GM04503 (cell line): Measurements from ENCODE around the gene FIBCD1.

Experiments
- DNase-seq: peaks from one replicate; pipeline ENCODE4 v3.0.0-alpha.2; 2012; ENCODE audit warnings: low read depth

Gene FIBCD1

DNA sequence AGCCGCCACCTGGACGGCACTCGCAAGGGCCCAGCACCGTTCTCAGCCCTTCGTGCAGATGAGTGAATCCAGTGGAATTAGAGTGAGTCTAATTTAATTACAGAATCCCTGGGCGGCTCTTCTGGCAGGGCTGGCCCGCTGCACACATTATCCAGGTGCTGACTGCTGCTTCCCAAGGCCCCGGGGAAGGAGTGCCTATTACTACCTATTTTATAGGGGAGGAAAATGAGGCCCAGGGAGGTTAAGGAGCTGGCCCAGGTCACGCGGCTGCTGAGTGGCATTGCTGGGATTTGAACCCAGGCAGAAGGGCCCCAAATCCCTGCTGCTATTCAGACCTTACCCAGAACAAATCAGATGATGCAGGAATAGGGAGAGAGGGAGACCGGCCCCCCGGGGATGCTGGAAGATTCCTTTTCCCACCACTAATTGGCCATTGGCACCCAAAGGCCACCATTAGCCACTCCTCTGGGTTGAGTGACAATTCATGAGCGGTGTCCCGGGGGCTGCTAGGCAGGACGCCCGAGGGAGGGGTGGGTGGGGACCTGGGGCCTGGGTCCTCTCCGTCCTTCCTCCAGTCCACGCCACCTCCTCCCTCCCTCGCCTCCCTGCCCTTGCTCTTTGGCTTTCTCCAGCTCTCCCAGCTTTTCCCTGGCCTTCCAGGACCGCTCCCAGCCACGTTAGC lies 32.2 kb downstream of the FIBCD1 start:
- no peak for DNase-seq

DNA sequence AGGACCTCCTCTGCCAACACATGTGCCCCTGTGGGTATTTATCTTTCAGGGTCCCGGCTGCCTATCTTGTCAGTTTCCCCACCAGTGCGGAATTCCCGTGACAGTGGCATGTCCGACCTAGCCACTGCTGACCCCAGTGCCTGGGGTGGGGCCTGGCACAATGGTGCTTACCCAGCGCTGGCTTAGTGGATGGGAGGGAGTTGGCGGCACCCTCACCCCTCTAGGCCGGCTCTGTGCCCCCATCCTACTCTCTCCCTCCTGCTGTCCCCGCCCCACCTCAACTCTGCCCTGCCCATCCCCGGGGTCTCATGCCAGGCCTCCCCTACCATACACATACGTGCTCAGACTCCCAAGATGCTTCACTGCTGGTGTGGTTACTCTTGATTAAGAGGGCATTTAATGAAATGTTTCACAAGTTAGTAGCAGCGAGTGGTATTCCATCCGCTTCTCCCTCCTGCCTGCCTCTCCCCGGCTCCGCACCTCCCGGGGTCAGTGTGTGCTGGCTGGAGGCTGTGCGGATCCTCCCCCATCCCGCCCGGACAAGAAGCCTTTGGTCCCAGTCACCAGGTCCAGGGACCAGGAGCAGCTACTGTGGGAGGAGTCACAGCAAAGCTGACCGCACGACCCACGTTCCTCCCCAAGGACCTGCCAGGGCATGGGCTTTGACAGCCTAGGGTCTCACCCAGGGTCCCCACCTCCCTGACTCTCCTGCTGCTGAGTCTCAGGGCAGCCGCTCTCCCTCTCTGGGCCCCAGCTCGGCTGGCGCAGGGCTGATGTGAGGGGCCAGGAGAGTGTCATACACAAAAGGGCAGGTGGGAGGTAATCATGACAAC lies 32.9 kb downstream of the FIBCD1 start:
- DNase-seq, result no peak

DNA sequence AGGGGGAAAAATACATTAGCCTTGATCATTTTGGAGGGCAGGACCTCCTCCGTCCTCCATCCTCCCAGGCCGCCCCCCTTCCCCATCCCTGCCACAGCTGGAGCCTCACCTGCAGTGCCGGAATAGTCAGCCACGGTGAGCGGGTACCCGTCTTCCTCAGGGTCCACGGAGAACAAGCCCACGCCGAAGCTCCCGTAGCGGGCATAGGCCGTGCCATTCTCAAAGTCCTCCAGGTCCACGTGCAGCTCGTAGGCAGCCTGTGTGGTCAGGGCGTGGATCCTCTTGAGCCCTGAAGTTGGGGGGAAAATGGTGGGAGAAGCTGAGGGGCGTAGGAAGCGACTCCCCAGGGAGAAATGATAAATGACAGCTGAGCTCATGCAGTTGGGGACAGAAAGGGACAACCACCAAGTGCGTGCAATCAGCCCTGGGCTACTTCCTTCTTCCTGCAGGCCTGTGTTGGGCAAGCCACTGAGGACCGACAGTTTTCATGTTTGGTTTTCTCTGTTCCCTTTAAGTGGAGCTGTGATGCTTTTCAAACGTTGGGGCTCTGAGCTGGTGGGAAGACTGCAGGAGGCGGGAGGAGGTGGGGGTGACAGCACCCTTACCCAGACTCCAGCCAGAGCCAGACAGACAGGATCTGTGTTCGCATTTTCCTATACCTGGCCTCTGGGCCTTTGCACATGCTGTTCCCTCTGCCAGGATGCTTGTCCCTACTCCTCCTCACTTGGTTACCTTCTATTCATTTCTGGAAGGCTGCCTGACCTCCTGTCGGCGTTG lies 33.7 kb downstream of the FIBCD1 start:
- no peak for DNase-seq

DNA sequence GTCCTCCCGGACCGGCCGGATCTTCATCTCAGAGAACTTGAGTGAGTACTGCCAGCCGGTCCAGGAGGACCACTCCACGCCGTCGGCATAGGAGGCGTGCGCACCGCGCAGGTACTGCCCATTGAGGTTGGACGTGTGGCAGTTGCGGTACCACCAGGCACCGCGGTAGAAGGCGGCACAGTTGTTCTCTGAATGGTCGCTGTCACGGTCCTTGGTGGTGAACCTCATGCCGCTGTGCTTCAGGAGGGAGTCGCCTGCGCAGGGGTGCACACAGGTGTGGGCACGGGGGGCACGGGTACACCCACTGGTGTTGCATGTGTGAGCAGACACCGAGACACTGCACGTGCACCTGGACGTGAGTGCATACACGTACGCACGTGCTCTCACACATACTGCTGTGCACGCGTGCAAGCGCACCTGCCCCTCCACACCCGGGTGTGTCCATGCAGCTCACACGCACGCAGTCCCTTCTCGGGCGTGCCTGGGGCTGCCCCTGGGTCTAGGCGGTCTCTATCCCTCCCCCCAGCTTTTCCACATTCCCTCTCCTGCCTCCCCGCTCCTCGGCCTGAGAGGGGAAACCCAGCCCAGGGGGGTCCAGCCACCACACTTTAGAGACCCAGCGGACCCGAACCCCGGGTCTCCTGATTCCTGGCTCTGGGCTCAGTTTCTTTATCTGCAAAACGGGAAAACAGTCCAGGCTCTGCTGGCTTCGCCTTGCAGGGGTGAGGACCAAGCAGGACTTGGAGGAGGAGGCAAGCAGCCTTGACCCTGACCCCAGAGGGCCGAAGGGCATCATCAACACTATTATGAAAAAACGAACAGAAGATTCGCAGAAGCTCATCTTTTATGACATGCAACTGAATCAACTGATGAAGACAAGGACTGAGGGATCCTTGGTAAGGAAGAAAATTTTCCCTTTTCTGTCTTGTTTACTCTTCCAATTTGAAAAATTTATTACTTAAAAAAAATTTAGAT lies 34.7 kb downstream of the FIBCD1 start:
- no peak for DNase-seq

DNA sequence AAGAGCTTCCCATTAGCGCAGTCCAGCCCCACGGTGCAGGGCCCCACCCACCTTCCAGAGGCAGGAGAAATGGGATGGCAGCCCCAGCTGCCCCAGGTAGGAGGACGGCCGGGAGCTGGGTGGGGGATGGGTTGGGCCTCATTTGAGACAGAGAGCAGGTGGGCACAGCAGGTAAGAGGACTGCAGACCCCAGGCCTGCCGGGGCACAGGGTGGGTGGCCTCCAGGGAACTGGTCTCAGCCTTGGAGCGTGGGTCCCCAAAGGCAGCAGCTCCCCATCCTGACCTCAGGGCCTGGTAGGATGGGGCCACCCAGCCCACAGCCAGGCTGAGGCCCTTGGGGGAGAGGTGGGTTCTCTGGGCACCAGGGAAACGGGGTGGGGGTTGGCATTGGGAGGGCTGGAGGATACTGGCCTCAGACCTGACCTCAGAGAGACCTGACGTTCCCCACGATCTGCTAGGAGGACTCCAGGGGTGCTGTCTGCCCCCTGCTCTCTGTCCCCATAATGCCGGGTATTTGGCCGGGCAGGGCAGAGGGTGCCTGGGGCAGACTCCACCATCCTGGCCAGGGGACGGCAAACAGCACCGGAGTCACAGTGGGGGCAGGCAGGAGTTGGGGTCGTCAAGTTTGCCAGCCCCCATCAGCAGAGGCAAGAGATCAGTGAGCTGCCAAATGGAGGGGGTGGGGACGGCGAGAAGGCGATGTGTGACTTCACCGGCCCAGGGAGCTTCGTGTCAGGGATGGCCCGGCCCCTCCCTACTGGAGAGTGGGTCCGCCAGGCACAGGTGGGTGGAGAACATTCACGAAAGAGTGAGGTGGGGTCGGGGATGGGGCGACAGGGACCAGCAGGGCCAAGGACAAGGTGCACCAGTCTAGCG lies 35.6 kb downstream of the FIBCD1 start:
- DNase-seq, result no peak

DNA sequence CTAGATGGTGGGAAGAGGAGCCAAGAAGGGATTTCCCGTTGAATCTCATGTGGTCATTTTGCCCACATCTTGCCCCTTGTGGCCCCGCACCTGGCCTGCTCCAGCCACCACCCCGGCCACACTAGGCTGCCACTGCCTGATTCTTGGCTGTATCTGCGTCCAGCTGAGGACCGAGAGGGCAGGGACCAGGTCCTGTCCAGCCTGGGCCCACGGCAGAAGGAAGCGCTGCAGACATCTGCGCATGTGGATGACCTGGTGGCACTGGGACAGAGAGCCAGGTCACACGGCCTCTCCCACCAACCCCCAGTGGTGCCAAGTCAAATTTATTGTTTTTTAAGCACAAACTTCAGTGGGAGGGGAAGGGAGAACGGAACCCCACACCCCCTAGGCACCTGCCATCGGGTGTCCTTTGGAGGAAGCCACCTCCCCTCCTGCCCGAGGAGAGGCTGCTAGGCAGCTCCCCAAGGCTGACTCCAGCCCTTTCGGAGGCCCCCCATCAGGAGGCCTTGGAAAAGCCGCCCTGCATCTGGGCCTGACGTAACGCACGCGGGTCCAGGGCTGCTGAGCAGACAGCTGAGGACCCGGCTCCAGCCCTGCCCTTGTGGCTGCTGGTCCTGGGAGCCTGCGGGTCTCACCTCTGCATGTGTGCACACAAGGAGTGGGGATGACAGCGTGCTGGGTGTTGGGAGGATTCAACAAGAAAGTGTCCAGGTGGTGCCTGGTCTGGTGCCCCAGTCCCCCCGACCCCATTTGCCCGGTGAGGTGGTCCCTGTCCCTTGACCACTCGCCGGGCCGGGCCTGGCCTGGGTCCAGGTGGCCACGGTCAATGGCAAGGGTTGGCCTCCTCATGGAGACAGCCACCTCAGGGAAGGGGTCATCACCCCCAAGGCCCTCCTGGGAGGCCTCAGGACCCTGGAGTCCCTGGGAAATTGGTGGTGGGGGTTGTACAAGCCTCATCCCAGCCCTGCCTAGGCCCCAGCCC lies 36.6 kb downstream of the FIBCD1 start:
- no peak for DNase-seq

DNA sequence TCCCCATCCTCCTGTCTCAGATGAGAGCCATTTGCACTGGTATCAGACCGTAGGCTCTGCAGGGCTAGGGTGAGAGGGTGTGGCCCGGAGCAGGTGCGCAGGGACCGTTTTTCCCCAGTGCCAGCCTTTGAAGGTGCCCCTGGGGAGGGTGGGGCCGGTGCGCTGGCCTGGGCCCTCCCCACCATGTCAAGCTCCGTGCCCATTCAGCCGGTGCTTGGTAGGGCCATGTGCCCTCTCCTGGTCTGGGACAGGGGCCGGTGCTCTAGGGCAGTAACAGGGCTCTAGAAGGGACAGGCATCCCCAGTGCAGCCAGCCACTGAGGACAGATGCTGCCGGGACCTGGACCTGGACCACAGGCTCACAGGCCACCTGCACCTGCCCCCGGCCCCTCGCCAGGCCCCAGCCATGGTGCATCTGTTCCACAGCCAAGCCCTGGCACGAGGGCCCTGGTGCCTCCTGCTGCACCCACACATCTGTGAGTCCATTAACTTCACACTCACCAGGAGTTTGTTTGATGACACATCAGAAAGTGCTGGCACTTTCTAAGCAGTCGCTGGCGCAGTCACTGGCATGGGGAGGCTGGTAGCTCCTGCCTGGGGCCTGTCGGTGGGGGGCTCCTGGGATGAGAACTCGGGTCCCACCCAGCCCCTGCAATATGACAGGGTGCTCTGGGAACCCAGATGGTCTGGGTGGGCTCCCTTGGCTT lies 37.4 kb downstream of the FIBCD1 start:
- DNase-seq, result no peak

DNA sequence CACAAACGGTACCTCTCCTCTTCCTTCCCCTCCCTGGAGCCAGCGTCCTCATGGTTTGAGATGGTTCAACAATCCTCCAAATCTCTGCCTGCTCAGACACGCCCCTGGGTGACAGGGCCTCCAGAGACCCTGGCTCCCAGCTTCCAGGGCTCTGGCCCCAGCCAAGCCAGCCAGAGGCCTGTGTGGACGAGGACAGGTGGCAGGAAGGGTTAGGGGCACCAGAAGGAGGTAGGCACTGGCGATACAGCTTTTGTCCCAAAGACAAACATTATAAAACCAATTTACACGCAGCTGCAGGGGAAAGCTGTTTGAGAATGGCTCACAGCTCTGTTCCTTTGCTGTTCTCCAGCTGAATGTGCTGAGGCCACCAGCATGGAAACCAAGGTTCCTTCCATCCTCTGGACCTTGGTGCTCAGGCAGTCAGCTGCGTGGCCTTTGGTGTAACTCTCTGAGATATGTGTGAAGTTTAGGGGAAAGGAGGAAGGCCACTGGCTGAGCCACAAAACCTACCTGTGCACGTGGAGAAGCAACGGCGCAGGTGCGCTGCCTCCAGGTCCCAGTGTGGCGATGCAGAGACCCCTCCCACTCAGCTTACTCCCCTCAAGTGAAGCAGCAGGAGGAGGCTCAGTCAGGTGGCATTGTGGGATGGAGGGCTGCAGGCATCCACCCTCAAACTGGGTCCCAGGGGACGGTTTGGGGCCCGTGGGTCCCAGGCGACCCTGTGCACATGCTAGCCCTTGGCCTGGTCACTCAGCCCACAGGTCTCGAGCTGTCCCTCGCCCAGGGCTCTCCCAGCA lies 38.1 kb downstream of the FIBCD1 start:
- no peak for DNase-seq

DNA sequence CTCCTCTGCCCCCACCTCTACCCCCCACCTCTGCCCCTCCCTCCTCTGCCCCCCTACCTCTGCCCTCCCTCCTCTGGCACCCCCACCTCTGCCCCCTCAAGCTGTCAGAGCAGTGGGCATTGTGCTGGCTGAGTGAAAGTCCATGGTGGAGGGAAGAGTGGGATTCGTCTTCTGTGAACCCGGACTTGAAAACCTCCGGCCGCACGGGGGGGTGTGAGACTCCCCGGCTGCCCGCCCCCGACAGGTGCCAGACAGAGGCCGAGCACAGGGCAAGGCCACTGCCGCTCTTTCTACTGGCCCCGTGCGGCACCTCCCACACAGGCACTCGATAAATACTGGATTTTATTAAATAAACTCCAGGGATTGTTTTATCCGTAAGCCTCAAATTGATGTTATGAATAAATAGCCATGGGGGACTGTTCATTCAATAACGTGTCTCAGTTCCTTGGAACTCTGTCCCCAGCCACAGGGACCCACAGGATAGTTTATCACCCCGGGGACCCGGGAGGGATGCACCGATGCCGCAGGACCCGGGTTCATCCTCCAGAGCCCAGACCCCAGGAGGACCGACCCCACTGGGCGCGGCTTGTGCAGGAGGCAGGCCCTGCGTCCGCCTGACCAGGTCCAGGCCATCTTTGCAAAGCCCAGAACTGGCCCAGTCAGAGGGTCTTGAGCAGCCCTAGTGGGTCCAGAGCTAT lies 39.8 kb downstream of the FIBCD1 start:
- no peak for DNase-seq

DNA sequence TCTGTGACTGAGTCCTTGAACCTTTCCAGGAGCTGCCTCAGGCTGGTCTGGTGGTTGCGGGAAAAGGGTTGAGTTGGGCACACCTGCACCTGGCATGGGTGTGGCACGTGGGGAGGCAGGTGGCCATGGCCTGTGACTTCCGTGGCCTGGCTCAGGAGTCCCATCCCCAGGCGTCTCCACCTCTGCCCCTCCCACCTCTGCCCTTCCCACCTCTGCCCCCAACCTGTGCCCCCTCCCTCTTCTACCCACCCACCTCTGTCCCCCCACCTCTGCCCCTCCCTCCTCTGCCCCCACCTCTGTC lies 40.5 kb downstream of the FIBCD1 start:
- DNase-seq, result no peak

DNA sequence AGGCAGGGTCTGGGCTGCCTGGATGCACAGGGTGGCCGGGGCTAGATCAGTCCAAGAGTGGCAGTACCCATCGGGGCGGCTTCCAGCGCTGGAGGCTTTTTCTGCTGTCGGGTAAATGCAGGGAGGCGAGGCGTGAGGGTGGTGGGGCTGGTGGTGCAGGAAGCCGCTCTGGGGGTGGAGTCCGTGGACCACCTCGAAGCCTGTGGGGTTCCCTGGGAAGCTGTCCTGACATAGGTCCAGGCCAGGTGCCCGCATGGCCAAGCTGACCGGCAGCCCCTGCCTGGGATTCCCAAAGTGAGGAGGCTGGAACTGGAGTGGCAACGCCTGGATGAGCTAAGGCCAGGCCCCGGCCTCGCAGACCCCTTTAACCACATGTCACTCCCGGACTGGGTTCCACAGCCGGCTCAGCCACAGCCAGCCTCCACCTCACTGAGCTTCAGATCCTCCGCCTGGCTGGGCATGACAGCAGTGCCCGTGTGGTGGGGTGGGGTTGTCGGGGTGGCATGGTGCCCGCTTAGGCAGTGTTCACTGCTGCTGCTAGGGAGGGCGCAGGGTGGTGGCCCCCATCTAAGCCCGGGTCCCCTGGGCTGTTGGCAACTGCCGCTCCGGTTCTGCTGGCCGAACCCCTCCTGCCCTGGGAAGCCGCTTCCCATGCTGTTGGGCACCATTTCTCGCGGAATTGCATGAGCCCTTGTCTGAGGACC lies 41.0 kb downstream of the FIBCD1 start:
- DNase-seq, result no peak

DNA sequence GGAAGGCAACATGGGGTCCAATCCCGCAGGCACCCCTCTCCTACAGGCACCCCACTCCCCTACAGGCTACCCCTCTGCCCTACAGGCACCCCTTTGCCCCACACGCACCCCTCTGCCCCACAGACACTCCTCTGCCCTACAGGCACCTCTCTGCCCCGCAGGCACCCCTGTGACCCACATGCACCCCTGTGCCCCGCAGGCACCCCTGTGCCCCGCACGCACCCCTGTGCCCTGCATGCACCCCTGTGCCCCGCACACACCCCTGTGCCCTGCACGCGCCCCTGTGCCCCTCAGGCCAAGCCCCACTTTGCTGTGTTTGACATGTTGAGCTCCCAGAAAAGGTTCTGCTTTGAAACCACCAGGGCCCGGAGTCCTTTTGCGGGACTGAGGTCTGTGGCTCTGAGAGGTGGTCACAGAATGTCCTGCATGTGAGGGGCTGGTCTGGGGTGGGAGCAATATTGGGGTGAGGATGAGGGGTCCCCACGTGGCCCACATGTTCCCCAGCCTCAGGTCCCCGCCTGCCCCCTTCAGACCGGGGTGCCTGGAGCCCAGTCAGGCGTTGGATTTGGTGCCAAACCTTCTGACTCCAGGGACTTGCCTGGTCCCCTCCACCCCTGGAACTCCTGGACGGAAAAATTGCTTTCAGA lies 41.8 kb downstream of the FIBCD1 start:
- no peak for DNase-seq

DNA sequence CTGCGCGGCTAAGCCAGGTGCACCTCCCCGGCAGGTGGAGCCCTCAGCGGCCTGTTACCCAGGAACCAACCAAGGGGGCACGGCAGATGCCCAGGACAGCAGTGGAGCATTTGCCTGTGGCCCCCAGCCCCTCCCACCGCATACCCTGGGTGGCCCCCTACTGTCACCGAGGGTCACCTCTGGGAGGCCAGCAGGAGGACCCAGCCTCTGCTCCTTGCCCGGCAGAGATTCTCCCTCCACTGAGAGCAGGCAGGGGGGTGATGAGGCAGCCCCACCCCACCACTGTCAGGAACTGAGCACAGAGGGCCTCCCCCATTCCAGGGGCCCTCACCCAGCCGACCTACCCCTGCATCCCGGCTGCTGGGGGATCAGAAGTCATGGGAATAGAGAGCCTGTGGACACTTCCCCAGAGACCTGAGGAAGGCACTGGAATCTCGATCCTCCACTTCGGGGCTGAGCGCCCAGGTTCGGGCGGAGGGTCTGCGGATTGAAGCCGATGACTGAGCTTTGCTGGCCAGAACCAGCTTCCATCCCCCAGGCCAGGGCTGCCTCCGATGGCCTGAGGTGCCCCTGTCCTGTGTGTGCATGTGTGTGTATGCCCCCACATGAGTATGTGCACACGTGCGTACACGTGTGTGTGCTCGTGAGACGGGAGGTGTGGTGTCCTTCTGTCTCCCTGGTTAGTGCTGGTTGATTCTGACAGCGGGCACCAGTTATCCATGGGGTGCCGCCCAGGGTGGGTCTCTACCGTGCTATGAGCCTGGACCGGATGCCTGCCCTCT lies 42.6 kb downstream of the FIBCD1 start, which contains the start of gene QRFP:
QRFP (minus strand) TSS at position 580 of the 782 bp plus-strand sequence. CDS start 2,974 bp downstream, outside the sequence.
- DNase-seq, result no peak

DNA sequence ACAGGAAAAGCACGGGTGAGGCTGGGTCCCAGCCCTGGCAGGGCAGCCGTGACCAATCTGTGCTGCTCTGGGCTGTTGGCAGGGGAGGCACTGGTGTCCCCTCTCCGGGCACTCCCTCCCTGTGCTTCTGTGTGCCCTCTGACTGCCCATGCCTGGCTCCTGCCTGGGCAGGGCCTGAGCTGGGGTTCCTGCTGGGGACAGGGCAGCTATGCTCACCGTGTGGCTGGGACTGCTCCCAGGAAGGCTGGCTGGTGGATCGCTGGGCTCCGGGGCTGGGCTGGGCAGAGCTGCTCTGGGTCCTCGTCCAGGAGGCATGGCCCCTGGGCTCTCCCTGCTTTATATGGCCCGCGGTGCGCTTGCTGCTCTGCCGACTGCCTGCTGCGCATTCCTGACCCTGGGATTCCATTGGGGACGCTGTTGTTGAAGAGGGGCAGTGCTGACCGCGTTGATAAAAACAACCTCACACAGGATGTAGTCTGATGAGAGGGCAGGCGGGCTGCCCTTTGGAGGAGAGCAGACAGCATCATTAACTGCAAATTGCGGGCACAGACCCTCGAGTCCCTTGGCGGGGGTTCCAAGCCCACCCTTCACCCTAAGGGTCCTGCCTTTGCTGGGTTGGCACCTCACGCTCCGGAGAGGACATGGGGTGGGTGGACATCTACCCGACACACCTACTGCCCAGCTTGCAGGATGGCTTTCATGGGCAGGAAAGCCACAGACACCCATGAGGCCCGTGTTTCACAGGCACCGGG lies 43.4 kb downstream of the FIBCD1 start:
- DNase-seq, result no peak

DNA sequence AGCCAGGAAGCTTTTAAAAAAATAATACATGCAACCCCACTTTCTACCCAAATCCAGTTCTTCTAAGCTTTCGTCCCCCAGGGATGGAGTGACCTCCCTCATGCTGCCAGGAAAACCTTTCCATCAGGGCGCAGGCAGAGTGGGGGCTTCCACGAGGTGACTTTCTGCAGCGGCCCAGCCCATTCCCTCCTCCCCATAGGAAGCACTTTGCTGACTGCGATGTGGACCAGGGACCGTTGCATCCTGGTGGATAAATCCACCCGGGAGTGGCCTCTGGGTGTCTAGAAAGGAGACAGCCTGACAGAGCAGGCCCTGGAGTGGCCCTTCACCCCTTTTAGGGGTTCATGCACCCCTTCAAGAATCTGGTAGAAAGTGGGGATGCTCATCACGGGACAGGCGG lies 44.0 kb downstream of the FIBCD1 start:
- no peak for DNase-seq
